Nephron (organoid): Measurements from ENCODE around the gene COA1.
A peak's percentile ranks its signal among the peaks of the same experiment; 100 is the strongest.

Experiments
- H3K27ac Mint-ChIP-seq, 3 experiments: 2 replicates each; pipeline ENCODE4 v1.8.0; 2020; ENCODE audit warnings: mixed read lengths in 3 of 3, mild to moderate bottlenecking in 2 of 3, moderate library complexity in 1 of 3
- H3K27me3 Mint-ChIP-seq: 2 replicates; pipeline ENCODE4 v1.8.0; 2021; ENCODE audit warnings: low read depth, mild to moderate bottlenecking, moderate library complexity, mixed read lengths
- H3K36me3 Mint-ChIP-seq: 2 replicates; pipeline ENCODE4 v1.8.0; 2020; ENCODE audit warnings: low read depth, mixed read lengths
- H3K4me1 Mint-ChIP-seq: 2 replicates; pipeline ENCODE4 v1.8.0; 2020; ENCODE audit warnings: mixed read lengths
- H3K4me3 Mint-ChIP-seq, 3 experiments: 2 replicates each; pipeline ENCODE4 v1.8.0; 2020; ENCODE audit warnings: mild to moderate bottlenecking in 3 of 3, mixed read lengths in 3 of 3, moderate library complexity in 2 of 3
- H3K9me3 Mint-ChIP-seq: 2 replicates; pipeline ENCODE4 v1.8.0; 2020; ENCODE audit warnings: mixed read lengths
- TF ChIP-seq, protein P1 (sequence below), 3 experiments: fragments of 200-600 bp; sonication (generic); IDR thresholded peaks; one replicate each; pipeline ENCODE4 v1.5.0; 2021; ENCODE audit warnings: antibody characterized with exemption in 3 of 3; ENCODE audit not compliant: unreplicated experiment in 3 of 3

COA1 gene

DNA sequence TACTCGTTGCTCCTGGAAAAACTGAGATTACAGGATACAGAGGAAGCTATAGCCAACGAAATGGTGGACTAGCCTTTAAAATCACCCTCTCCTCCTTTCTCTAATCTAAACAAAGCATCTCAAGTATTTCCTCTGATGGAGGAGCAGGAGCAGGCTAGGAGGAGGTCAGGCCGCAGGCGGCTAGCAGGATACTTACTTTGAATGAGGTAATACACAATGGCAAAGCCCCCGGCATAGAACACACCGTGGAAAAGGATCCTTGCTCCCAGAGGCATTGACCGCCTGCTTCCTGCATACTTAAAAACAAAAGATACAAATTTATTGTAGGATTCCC lies 82.0 kb downstream of the COA1 start:
- H3K36me3 Mint-ChIP-seq = peaks cover 60% of the 10 kb centered on the region
- H3K4me3 Mint-ChIP-seq = peak overlapping the region in 1 of 3 experiments; percentile 23
- H3K4me1 Mint-ChIP-seq = peaks cover 58% of the 10 kb centered on the region
- H3K9me3 Mint-ChIP-seq = no peaks in the 10 kb centered on the region
- H3K27ac Mint-ChIP-seq = peak overlapping the region; percentile 91 to 98 (median 98)
- H3K27me3 Mint-ChIP-seq = no peaks in the 10 kb centered on the region
- TF ChIP-seq, protein P1, sequence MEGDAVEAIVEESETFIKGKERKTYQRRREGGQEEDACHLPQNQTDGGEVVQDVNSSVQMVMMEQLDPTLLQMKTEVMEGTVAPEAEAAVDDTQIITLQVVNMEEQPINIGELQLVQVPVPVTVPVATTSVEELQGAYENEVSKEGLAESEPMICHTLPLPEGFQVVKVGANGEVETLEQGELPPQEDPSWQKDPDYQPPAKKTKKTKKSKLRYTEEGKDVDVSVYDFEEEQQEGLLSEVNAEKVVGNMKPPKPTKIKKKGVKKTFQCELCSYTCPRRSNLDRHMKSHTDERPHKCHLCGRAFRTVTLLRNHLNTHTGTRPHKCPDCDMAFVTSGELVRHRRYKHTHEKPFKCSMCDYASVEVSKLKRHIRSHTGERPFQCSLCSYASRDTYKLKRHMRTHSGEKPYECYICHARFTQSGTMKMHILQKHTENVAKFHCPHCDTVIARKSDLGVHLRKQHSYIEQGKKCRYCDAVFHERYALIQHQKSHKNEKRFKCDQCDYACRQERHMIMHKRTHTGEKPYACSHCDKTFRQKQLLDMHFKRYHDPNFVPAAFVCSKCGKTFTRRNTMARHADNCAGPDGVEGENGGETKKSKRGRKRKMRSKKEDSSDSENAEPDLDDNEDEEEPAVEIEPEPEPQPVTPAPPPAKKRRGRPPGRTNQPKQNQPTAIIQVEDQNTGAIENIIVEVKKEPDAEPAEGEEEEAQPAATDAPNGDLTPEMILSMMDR (IDR thresholded peaks at IDR 0.05; ENCODE audit: unreplicated experiment in 3 of 3) = no peak

DNA sequence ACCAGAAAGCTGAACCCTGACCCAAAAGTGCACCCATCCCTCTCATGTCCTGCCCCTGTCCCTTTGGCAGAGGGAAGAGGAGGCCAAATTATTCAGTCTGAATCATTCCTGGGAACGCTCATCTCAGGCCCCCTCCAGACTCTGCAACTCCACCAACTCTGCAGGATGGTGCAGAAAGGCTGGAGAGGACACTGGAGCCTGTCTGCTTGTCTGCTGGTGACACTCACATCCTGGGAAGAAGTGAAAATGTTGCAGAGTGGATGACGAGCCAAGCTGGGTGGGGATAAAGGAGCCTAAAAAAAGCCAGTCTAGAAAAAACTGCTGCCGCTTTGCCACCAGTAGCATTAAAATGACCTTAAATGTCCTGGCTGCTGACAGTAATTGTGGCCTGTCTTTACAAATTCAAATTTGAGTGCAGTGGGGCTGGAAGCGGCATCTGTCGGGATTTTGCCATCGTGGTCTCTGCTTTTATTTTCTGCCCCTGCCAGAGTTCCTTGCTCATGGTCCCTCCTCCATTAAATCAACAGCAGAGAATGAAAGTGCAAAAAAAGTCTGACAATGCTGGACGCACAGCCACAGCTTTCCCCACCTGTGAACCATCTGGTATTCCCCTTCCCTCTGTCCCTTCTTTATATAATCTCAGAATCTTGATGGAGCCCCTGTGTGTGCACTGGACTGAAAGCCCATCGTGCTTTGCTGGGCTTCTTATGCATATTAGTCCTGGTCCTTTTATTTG lies 82.6 kb downstream of the COA1 start:
- H3K4me1 Mint-ChIP-seq = peaks cover 58% of the 10 kb centered on the region
- peak overlapping the region; percentile 91 to 98 (median 98) for H3K27ac Mint-ChIP-seq
- H3K36me3 Mint-ChIP-seq = peaks cover 60% of the 10 kb centered on the region
- H3K9me3 Mint-ChIP-seq = no peaks in the 10 kb centered on the region
- no peaks in the 10 kb centered on the region for H3K27me3 Mint-ChIP-seq
- peak overlapping the region in 1 of 3 experiments; percentile 23 for H3K4me3 Mint-ChIP-seq
- TF ChIP-seq, protein P1 (IDR thresholded peaks at IDR 0.05; ENCODE audit: unreplicated experiment in 3 of 3) = no peak

DNA sequence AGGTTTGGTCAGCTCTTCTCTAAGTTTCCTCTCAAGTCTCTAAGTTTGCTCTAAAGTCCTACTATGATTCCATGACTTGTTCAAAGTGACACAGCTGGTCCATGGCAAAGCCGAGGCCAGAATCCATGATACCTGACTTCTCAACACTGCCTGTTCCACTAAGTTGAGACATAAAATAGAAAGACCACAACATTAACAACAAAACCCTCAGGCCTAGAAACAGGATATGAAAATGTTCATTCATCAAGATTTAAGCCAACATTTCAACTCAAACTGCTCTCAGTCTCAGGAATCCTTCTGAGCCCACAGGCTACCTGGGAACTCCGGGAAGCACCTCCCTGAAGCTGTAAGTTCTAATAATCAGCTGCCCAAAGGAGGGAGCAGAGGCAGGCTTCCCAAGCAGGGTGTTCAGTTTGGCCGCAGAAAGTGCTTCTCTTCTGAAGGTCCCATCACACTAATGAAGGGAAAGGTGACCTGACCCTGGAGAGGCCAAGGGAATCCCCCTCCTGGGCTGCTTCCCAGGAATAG lies 83.6 kb downstream of the COA1 start:
- Mint-ChIP-seq H3K27ac (peak overlapping the region; percentile 55 to 98 (median 98)), H3K4me1 (peaks cover 53% of the 10 kb centered on the region), H3K4me3 (no peak overlapping the region), H3K36me3 (peaks cover 52% of the 10 kb centered on the region), H3K27me3 (no peaks in the 10 kb centered on the region), H3K9me3 (no peaks in the 10 kb centered on the region)
- TF ChIP-seq, protein P1 (IDR thresholded peaks at IDR 0.05; ENCODE audit: unreplicated experiment in 3 of 3) = no peak

DNA sequence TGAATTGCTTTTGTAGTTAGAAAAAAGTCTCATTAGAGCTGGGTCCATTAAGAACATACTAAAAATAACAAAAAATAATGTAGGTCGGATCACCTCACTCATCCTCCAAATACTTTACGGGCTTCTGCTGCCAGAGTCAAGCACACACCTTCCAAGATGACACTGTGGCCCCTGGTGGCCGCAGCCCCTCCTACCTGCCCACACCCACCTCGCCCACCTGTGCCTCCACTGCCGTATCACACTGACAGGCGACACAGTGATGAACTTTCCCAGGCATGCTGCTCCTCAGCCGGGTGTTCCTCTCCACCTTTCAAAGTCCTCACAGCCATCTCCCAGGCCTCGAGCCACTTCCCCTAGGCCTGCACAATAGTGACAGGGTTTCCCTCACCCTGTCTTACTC lies 85.5 kb downstream of the COA1 start:
- Mint-ChIP-seq H3K27me3 (no peaks in the 10 kb centered on the region), H3K9me3 (no peaks in the 10 kb centered on the region), H3K4me3 (no peak overlapping the region), H3K4me1 (peaks cover 56% of the 10 kb centered on the region), H3K36me3 (peaks cover 64% of the 10 kb centered on the region), H3K27ac (peak overlapping the region in 1 of 3 experiments; percentile 29)
- TF ChIP-seq, protein P1 (IDR thresholded peaks at IDR 0.05; ENCODE audit: unreplicated experiment in 3 of 3) = no peak

DNA sequence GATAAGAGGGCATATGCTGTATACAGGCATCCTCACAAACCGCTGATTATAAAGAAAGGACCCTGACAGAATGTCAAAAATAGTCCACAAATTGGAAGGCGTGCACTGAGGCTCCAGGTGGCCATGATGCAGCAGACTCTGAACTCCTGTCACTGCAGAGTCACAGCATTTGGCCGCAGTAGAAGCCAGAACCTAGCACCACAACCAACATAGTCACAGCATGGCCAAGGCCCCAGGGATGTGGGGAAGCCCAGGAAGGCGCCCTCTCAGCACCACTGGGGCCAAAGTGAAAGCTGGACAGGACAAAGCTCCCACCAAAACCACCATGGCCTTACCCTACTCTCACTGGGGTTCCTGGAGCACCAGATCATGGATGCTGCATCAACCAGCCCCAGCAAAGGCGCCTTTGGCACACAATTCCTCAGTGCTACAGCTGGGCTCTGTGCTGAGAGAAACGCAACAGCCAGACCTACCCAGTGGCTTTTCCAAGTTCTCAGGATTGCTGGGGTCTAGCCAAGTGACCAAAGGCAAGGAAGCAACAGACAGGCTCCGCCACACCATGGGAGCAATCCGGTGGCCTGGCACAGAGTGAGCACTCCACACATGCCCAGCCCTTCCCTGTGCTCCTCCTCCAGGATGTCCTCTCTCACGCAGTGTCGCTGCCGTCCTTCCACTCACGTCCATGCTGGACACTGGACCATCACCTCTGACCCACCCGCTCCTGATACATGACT lies 86.3 kb downstream of the COA1 start:
- peaks cover 49% of the 10 kb centered on the region for H3K4me1 Mint-ChIP-seq
- H3K9me3 Mint-ChIP-seq = no peaks in the 10 kb centered on the region
- H3K4me3 Mint-ChIP-seq = no peak overlapping the region
- peak overlapping the region in 2 of 3 experiments; percentile 29 to 41 for H3K27ac Mint-ChIP-seq
- no peaks in the 10 kb centered on the region for H3K27me3 Mint-ChIP-seq
- TF ChIP-seq, protein P1 (IDR thresholded peaks at IDR 0.05; ENCODE audit: unreplicated experiment in 3 of 3) = no peak
- H3K36me3 Mint-ChIP-seq = peaks cover 65% of the 10 kb centered on the region
